ENCODE data around the gene PRELP.
"Not testable (repeated sequence)": the region's sequence is repeated elsewhere in the genome, so short reads cannot be mapped to it uniquely, and the experiment has no call there.

The PRELP gene

DNA sequence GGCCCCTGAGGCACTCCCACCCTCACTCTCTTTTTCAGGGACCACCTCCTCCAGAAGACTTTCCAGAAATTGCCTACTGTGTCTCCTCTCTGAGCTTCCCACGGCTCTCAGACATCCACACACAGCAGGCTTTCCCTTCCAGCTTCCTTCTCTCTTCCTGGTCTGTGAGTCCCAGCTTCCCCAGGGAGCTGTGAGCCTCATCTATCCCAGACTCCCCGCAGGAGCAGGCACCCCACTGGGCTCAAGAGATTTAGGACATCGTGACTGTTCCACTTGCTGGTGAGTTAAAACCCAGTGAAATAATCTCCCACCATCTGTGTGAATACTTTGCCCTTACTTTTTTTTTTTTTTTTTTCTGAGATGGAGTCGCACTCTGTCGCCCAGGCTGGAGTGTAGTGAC, 22.0 kb upstream of the PRELP start:
- DNase-seq (ENCODE audit: low read depth in 2 of 2), result no peak

GRCh38 chr1:203454986-203455471, 20.6 kb upstream of the PRELP start:
- no peak for DNase-seq (ENCODE audit: low read depth in 2 of 2)

DNA sequence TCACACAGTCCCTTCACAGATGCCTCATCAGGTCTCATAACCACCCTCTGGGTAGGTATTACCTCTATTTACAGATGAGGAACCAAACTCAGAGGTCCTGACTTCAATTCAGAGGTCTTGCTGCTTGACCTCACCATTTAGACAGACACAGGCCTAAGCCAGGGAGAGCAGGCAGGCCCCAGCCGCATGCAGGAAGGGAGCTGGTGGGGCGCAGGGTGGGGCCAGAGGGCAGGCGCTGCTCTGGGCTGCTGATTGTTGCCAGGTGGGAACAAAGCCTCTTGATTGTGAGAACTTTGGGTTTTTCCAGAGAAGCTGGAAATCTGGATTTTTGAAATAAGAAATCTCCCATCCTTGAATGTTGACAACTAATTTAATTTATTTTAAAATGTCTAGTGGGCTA, 19.9 kb upstream of the PRELP start:
- no peak for DNase-seq (ENCODE audit: low read depth in 2 of 2)

DNA sequence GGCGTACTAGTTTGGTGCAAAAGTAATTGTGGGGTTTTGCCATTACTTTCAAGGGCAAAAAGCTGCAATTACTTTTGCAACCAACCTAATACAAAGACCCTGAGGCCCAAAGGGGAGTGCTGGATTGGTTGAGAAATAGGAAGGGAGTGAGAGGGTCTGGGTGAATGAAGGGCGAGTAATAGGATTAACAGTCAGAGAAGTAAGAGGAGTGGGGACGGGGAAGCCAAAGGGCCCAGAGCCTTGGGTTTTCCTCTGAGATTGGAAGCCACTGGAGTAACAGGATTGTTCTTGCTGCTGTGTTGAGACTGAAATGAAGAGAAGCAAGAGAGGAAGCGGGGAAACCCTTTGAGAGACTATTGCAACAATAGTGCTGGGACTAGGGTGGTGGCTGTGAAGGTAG, 19.0 kb upstream of the PRELP start:
- DNase-seq (ENCODE audit: low read depth in 2 of 2), result no peak

- DNase-seq (ENCODE audit: low read depth in 2 of 2), result no peak
Observed at GRCh38 chr1:203458078-203458477, 17.5 kb upstream of the PRELP start.

DNA sequence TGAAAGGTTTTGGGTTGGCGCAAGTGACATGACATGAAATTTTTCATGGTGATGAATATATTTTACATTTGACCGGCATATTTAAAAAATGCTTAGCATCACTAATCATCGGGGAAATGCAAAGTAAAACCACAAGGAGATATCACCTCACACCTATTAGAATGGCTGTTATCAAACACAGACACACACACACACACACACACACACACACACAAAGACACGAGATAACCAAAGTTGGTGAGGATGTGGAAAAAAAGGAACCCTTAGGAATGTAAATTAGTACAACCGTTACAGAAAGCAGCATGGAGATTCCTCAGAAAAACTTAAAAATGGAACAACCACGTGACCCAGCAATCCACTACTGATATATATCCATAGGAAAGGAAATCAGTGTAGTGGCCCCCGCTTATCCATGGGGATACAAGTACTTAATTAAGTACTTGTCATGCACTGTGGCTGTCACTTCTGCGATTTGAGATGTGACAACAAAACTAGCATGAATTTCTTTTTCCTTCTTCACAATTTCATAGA, 15.9 kb upstream of the PRELP start:
- no peak for DNase-seq (ENCODE audit: low read depth in 2 of 2)

DNA sequence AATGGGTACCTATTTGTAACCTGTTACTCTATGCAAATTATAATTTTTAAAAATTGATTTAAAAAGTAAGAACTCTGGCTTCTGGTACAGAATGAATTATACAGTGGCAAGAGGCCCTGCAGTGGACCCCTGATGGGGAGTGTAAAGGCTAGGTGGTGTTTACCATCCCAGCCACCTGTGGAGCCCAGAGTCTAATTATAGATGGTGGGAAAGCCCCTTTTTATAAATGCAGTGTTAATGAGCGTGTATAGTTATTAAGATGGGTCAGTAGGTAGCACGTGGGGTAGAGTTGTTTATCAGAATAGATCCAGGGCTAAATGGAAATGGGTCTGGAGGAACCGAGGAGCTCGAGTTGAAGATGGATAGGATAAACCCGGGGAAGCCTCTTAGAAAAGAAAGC, 13.9 kb upstream of the PRELP start:
- no peak for DNase-seq (ENCODE audit: low read depth in 2 of 2)

DNA sequence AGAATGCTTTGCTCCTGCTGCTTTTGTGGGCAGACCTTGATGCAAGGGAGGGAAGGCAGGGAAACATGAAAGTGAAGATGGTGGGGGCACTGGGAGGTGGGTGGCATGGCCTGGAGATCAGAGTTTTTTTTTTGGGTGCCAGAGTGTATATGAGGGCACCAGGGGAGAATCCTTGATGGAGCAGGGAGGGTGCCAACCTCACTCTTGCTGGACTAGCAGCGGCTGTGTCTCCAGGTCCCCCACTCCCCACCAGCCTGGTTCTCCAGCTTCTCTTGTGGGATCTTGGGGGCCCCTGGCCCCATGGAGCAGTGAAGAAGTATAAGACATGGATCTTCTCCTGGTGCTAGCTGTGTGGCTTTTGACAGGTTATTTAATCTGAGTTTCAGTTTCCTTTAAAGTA, 13.5 kb upstream of the PRELP start:
- DNase-seq (ENCODE audit: low read depth in 2 of 2), result no peak

DNA sequence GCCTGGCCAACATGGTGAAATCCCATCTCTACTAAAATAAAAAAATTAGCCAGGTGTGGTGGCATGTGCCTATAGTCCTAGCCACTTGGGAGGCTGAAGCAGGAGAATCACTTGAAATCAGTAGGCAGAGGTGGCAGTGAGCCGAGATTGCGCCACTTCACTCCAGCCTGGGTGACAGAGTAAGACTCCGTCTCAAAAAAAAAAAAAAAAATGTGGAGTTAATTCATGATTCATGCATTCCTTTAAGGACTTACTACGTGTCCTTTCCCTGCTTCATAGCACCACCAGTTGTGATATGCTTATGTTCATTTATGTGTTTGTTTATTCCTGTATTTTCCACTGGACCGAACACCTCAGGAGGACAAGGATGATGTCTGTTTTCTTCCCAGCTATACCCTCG, 12.7 kb upstream of the PRELP start:
- no peak for DNase-seq (ENCODE audit: low read depth in 2 of 2)

GRCh38 chr1:203463469-203464062, 12.0 kb upstream of the PRELP start:
- no peak for DNase-seq (ENCODE audit: low read depth in 2 of 2)

DNA sequence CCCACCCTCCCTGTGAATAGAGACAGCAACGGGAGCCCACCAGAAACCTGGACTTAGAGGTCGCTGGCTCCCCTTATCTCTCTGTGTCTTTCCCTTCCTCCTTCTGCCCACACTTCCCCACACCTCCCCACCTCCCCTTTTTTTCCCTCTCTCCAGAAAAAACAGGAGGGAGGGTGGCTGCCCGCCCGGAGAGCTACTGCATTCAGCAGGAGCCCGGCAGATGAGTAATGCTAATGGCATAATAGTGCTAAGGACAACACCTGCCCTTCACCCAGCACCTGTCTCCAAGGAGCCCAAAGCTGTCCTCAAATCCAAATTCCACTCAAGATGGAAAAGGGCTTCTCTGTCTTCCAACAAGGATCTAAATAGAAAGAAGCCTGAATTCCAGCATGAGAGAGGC, 11.4 kb upstream of the PRELP start:
- no peak for DNase-seq (ENCODE audit: low read depth in 2 of 2)

- no peak for DNase-seq (ENCODE audit: low read depth in 2 of 2)
Observed at GRCh38 chr1:203464743-203465142, 10.9 kb upstream of the PRELP start.

DNA sequence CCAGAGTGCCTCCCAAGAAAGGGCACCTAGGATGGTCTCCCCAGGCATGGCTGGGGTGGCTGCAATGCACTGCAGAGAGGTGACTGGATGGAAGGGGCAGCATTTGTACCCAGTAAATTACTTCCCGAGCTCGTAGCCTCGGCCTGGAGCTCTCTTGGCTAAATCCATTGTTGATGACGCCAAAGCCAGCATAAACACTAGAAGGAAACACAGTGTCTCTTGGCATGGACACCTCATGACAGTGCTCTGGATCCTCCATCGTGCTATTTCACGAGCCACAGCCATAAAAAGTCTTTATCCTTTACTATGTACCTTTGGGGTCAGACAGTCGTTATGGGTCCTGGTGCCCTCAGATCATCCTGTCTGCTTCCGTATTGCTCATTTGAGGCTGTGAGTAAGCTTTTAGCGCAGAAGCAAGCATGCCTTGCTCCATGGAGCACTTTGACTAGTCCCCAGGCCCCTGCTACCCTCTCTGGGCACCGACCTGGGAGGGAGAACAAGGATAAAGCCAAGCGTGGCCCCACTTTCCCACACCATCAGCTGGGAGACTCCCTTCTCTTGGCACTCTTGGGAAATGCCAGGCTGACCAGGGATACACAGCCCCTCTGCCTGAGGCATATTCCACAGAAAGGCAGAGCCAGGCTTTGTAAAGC, 10.3 kb upstream of the PRELP start:
- DNase-seq (ENCODE audit: low read depth in 2 of 2), result no peak

GRCh38 chr1:203465948-203466347, 9.7 kb upstream of the PRELP start:
- DNase-seq (ENCODE audit: low read depth in 2 of 2), result no peak

DNA sequence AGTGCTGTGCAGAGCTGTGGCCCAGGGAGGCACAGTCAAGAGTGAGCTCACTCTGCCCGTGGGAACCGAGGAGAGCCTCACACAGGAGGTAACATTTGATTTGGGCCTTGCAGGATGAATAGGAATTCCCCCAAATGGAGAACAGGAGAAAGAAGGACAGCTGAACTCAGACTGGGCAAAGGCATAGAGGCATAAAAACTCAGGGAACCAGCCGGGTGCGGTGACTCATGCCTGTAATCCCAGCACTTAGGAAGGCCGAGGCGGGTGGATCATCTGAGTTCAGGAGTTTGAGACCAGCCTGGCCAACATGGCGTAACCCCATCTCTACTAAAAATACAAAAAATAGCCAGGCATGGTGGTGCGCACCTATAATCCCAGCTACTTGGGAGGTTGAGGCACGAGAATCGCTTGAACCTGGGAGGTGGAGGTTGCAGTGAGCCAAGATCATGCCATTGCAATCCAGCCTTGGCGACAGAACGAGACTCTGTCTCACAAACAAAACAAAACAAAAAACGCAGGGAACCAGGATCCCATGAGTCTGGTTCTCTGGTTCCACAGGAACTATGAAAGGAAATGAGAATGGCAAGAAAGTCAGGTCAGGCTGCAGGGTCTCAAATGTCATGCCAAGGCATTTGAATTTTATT, 8.6 kb upstream of the PRELP start:
- not testable (repeated sequence) for DNase-seq (ENCODE audit: low read depth in 2 of 2)

DNA sequence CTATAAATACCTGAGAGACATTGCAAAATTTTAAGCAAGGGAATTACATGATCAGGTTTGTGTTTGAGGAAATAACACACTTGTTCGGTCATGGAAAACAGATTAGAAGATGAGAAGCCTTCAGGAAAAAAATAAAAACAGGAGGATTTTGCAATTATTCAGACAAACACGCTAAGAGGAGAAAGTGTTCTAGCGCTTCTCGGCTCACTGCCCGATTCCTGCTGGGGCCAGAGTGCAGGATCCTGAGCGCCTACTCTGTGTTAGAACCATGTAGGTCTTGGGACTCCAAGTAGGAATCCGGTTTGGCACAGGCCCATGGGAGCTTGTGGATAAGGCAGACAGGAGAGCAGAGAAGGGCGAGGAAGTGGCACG, 8.1 kb upstream of the PRELP start:
- no peak for DNase-seq (ENCODE audit: low read depth in 2 of 2)

DNA sequence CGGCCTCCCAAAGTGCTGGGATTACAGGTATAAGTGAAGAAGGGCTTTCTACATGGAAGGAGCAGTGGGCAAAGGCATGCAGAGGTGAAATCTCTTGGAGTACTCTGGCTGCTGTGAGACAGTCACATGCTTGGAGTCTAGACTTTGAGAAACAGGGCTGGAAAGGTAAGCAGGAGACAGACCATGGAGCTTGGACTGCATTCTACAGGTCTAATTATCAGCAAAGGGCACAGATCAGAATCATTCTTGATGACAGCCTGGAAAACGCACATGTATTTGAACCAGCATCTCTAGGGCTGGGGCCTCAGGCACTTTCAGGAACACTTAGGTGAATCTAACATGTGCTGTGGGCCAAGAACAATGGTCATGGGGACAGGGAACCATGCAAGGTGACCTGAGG, 7.3 kb upstream of the PRELP start:
- DNase-seq (ENCODE audit: low read depth in 2 of 2), result no peak

DNA sequence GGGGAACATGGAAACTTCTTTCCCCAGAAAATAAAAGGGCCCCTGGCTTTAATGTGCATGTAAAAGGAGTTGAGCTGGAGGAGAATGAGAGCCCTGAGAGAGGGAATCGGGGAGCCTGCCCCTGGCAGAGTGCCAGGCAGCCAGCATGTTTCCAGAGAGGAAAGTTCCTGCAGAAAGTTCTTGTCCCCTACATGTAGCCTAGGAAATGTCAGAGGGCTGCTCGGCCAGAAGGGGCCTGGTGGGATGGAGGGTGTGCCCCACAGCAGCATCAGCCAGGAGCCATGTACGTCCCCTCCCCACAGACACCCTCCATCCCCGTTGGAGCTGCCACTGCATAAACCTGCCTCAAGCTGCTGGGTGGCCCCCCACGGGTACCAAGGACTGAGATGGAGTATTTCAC, 5.4 kb upstream of the PRELP start:
- no peak for DNase-seq (ENCODE audit: low read depth in 2 of 2)

GRCh38 chr1:203471841-203472240, 3.8 kb upstream of the PRELP start:
- no peak for DNase-seq (ENCODE audit: low read depth in 2 of 2)

DNA sequence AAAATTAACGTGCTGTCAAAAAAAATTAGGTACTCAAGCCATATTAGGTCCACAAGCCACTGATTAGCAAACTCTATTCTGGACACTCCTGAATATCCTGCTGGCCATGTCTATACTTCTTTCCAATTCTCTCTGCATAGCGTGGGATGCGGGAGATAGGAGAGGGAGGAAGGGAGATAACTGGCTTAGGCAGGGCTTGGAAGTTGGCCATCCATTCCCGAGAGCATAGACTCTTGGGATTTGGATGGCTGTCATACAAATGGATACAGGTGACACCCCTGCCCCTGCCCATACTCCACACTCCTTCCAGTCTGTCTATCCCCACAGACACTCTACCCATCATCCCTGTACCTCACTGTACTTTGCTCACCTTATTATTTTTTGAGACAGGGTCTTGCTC, 2.3 kb upstream of the PRELP start:
- no peak for DNase-seq (ENCODE audit: low read depth in 2 of 2)

DNA sequence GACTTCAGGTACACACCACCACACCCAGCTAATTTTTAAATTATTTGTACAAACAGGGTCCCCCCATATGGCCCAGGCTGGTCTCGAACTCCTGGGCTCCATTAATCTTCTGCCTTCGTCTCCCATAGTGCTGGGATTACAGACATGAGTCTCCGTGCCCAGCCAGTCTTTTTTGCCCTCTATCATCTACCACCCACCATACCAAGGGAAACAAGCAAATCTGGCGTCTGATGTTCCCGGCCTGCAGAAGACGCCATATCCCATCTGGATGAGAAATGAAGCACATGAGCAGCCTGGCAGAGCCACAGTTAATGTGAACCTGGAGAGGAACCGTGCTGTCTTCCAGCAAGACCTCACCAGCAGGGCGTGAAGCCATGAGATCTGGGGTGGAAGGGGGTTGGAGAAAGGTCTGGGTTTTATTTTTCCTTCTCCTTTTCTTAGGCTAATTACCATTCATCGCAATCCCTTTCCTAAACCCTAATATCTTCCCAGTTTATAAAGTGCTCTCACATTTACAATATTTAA, 1.8 kb upstream of the PRELP start:
- DNase-seq (ENCODE audit: low read depth in 2 of 2), result no peak

DNA sequence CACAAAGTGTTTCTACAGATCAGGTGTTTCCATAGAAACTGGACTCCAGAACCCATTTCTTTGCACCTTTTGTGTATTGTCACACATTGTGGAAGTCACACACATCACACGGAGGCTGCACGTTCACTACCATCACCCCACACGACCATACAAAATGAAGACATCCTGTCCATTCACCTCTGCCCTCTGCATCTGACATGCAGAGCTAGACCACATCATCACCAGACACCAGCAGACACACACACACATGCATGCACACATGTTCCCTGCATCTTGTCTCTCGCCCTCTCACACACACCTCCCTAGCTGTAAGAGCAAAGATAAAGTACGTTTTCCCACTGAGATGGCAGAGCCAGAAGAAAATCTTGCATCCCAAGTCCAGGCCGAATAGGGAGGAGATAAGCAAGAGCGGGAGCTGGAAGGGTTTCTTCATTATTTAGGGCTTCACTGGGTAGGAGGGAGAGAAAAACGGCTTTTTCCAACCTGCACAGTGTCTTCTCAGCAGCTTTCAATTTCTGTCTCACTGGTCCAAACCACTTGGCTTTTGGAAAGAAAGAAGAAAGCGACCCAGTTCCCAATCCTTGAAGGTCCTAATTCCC, 709 bp downstream of the PRELP start:
- no peak for DNase-seq (ENCODE audit: low read depth in 2 of 2)

GRCh38 chr1:203477748-203478147, 2.1 kb downstream of the PRELP start:
- DNase-seq (ENCODE audit: low read depth in 2 of 2), result no peak

Measured in stimulated activated CD4-positive, alpha-beta T cell treated with anti-CD3 and anti-CD28 coated beads, Interleukin-1b, Interleukin-23, amount 100 ng/mL, for 1 hour (primary cell).